OCI-LY7 (cell line): ENCODE data around the gene GREM1. TPM values are rescaled to one million over a fixed set of nuclear protein-coding genes. Genes with fewer than 3 reads are reported as not detected.

ENCODE experiments used
- BruUV-seq: library from RNA; stranded (reverse); fragments of 400-500 nt; replicated peaks from 2 replicates; lab custom pipeline; 2021; lab: Mats Ljungman, UMichigan
- CTCF ChIA-PET: fragments of 300-600 bp; sonication (Branson Sonifier 250); formaldehyde crosslinking; loops from one replicate; lab custom pipeline; 2022; ENCODE audit warnings: antibody characterized with exemption; ENCODE audit not compliant: unreplicated experiment; lab: Charles Lee
- POLR2A ChIA-PET: fragments of 300-600 bp; sonication (Branson Sonifier 250); formaldehyde crosslinking; loops from one replicate; lab custom pipeline; 2022; ENCODE audit warnings: antibody characterized with exemption; lab: Charles Lee
- DNase-seq: peaks from one replicate; pipeline ENCODE4 v3.0.0-alpha.2; 2015; ENCODE audit warnings: low spot score
- H2AFZ ChIP-seq: fragments of 200-600 bp; sonication (generic), shearing (Covaris generic); 2 replicates; pipeline ENCODE4 v1.6.1; 2014; ENCODE audit warnings: mild to moderate bottlenecking, antibody characterized with exemption, low read length, moderate library complexity
- H3K27ac ChIP-seq: fragments of 200-600 bp; sonication (generic); 2 replicates; pipeline ENCODE4 v1.5.1; 2014; ENCODE audit warnings: mixed run types, low read depth, mild to moderate bottlenecking, moderate library complexity, low read length, inconsistent platforms; ENCODE audit not compliant: poor library complexity, severe bottlenecking
- H3K36me3 ChIP-seq: fragments of 200-600 bp; sonication (generic); 2 replicates; pipeline ENCODE4 v1.6.1; 2014; ENCODE audit warnings: mild to moderate bottlenecking, antibody characterized with exemption, low read length, moderate library complexity, mixed read lengths; ENCODE audit not compliant: insufficient read depth
- H3K4me1 ChIP-seq: fragments of 200-600 bp; sonication (generic); 2 replicates; pipeline ENCODE4 v1.5.1; 2014; ENCODE audit warnings: mild to moderate bottlenecking, low read length; ENCODE audit not compliant: insufficient read depth, poor library complexity, severe bottlenecking
- H3K4me2 ChIP-seq: fragments of 200-600 bp; sonication (generic); 2 replicates; pipeline ENCODE4 v1.6.1; 2014; ENCODE audit warnings: mild to moderate bottlenecking, low read length
- H3K4me3 ChIP-seq: fragments of 200-600 bp; sonication (generic); 2 replicates; pipeline ENCODE4 v1.5.1; 2014; ENCODE audit warnings: mild to moderate bottlenecking, low read depth, low read length; ENCODE audit not compliant: poor library complexity, severe bottlenecking
- H3K79me2 ChIP-seq: fragments of 200-600 bp; sonication (generic); 2 replicates; pipeline ENCODE4 v1.6.1; 2016; ENCODE audit warnings: low read depth, mild to moderate bottlenecking, low read length, moderate library complexity, mixed read lengths; ENCODE audit not compliant: insufficient read depth
- H3K9me2 ChIP-seq: fragments of 200-600 bp; sonication (generic); 2 replicates; pipeline ENCODE4 v1.6.1; 2016; ENCODE audit warnings: mild to moderate bottlenecking, low read length, mixed read lengths; ENCODE audit not compliant: insufficient read depth
- H3K9me3 ChIP-seq: fragments of 200-600 bp; sonication (generic); 2 replicates; pipeline ENCODE4 v1.6.1; 2014; ENCODE audit warnings: mild to moderate bottlenecking, mixed run types, low read length, mixed read lengths
- H4K20me1 ChIP-seq: fragments of 200-600 bp; sonication (generic); 2 replicates; pipeline ENCODE4 v1.6.1; 2014; ENCODE audit warnings: mild to moderate bottlenecking, antibody characterized with exemption, low read length, moderate library complexity, mixed read lengths; ENCODE audit not compliant: insufficient read depth
- CTCF ChIP-seq: fragments of 200-600 bp; sonication (generic); conservative IDR thresholded peaks from 2 replicates; pipeline ENCODE4 v1.5.1; 2014; ENCODE audit warnings: mild to moderate bottlenecking, antibody characterized with exemption, low read length, moderate library complexity, mixed read lengths
- EZH2phosphoT487 ChIP-seq: fragments of 200-600 bp; sonication (generic); IDR thresholded peaks from 2 replicates; pipeline ENCODE4 v1.6.1; 2018; ENCODE audit warnings: low read depth, borderline replicate concordance, mild to moderate bottlenecking, mixed run types, antibody characterized with exemption, low read length, moderate library complexity, mixed read lengths
- intact Hi-C: fragments of 100-400 bp; cut with micrococcal nuclease; formaldehyde crosslinking; loops from one replicate; pipeline ENCODE4 v1.10.0; 2022; ENCODE audit not compliant: unreplicated experiment
- total RNA-seq, 2 experiments: library from RNA; depleted of rRNA in 1 of 2; stranded (reverse); fragments of >200 nt in 1 of 2; shearing (Covaris generic) in 1 of 2; gene quantifications; 2 replicates each; pipeline ENCODE4 v1.2.3, GENCODE V29; 2014 to 2022

Gene GREM1
- total RNA-seq, 2 experiments from 2014 or later: not detected

GRCh38 chr15:32738666-32739065 lies 20.9 kb downstream of the GREM1 start:
- H2AFZ ChIP-seq: no peak overlapping the region
- H4K20me1 ChIP-seq: no peaks in the 10 kb centered on the region
- H3K27ac ChIP-seq: no peak overlapping the region
- no peaks in the 10 kb centered on the region for H3K36me3 ChIP-seq
- H3K79me2 ChIP-seq: no peaks in the 10 kb centered on the region
- BruUV-seq: no TSS peak
- intact Hi-C loops: no loop called here
- no peak overlapping the region for H3K4me2 ChIP-seq
- DNase-seq: no peak
- H3K9me3 ChIP-seq: no peaks in the 10 kb centered on the region
- H3K4me3 ChIP-seq: no peak overlapping the region
- H3K9me2 ChIP-seq: no peaks in the 10 kb centered on the region
- ChIA-PET POLR2A (no interaction called here), CTCF (no interaction called here)
- TF ChIP-seq CTCF: no peak
- no peak for TF ChIP-seq EZH2phosphoT487
- H3K4me1 ChIP-seq: no peaks in the 10 kb centered on the region

GRCh38 chr15:32739522-32740063 lies 21.8 kb downstream of the GREM1 start:
- no peaks in the 10 kb centered on the region for H3K79me2 ChIP-seq
- no peaks in the 10 kb centered on the region for H3K36me3 ChIP-seq
- BruUV-seq: no TSS peak
- H3K4me3 ChIP-seq: no peak overlapping the region
- H4K20me1 ChIP-seq: no peaks in the 10 kb centered on the region
- POLR2A ChIA-PET: interaction anchor here (0.7 kb wide), 1 partner anchor 147 kb away, joined by 5 read pairs; no protein-coding TSS in a partner anchor
- no peak overlapping the region for H3K4me2 ChIP-seq
- no peaks in the 10 kb centered on the region for H3K9me3 ChIP-seq
- TF ChIP-seq EZH2phosphoT487 (no peak), CTCF (no peak)
- CTCF ChIA-PET: no interaction called here
- DNase-seq: no peak
- no peak overlapping the region for H2AFZ ChIP-seq
- H3K9me2 ChIP-seq: no peaks in the 10 kb centered on the region
- no peaks in the 10 kb centered on the region for H3K4me1 ChIP-seq
- no peak overlapping the region for H3K27ac ChIP-seq
- intact Hi-C loops: no loop called here

- ChIA-PET CTCF (no interaction called here), POLR2A (interaction anchor here (0.6 to 0.7 kb wide), 2 partner anchors 78 to 196 kb away, joined by 3 to 4 read pairs; no protein-coding TSS in a partner anchor)
- H3K9me3 ChIP-seq: no peaks in the 10 kb centered on the region
- no peaks in the 10 kb centered on the region for H4K20me1 ChIP-seq
- no peak overlapping the region for H3K4me2 ChIP-seq
- H3K9me2 ChIP-seq: no peaks in the 10 kb centered on the region
- no peaks in the 10 kb centered on the region for H3K36me3 ChIP-seq
- H3K4me1 ChIP-seq: no peaks in the 10 kb centered on the region
- H3K27ac ChIP-seq: no peak overlapping the region
- no TSS peak for BruUV-seq
- H3K4me3 ChIP-seq: no peak overlapping the region
- no peak overlapping the region for H2AFZ ChIP-seq
- H3K79me2 ChIP-seq: no peaks in the 10 kb centered on the region
- DNase-seq: no peak
- intact Hi-C loops: no loop called here
- no peak for TF ChIP-seq EZH2phosphoT487
- TF ChIP-seq CTCF: no peak
Measured at GRCh38 chr15:32743411-32744140, 25.8 kb downstream of the GREM1 start.
